Aortic smooth muscle cell (primary cell): Measurements from ENCODE around the gene LIG3. TPM values are rescaled to one million over a fixed set of nuclear protein-coding genes. Genes with fewer than 3 reads are reported as not detected.

ENCODE experiments used
- total RNA-seq: library from RNA; depleted of rRNA; stranded (reverse); fragments of >200 nt; gene quantifications from 2 replicates; pipeline ENCODE4 v1.2.3, GENCODE V29; 2014

LIG3 gene
- total RNA-seq: 34.6 and 36.7 TPM in 2 replicates

DNA sequence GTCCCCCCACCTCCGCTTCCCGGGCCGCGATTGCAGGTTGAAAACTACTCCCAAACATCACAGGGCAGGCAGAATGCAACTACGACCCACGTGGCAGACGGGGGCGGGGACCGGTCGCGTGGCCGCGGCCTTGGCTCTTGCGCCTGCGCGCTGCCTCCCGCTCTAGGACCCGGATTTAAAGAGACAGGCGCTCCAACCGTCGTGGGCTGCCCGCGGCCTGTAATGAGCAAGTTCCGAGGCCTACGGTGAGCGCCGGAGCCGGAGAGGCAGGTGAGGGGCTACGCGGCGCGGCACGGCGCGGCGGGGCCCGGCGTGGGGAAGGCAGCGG lies at the start of gene LIG3:
Gene LIG3, plus strand, starts transcription at position 160 of the 328 bp plus-strand sequence. CDS start 2,494 bp downstream, outside the sequence.

DNA sequence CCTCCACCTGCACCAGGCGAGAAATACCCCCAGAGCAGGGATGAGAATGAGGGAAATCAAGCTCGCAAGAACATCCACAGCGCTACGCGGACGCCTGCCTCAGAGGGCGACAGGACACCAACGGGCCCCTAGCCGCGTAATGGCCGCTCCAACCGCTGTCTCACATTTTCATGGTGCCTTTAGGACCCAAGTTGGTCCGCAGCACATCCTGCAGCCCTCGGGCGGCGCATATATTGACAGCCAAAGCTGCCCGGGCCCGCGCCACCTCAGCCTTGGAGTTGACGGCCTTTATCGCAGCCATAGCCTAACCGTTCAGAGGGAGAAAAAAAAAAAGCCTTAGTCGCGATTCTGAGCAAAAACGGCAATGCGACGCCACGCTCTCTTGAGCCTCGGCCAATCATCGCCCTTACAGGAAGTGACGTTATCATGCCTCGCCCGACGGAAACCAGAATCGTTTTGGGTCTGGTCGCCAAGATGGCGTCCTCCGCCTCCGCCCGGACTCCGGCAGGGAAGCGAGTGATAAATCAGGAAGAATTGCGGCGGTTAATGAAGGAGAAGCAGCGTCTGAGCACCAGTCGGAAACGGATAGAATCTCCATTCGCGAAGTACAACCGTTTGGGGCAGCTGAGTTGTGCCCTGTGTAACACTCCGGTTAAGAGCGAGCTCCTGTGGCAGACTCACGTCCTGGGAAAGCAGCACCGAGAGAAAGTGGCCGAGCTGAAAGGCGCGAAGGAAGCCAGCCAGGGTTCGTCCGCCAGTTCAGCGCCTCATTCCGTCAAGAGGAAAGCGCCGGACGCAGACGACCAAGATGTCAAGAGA lies 19.0 kb upstream of the LIG3 start, which contains the start of the genes CCT6B and ZNF830:
Gene CCT6B, minus strand, starts transcription at position 368 of the 819 bp plus-strand sequence. Its CDS starts 67 bp downstream, at position 301.
Gene ZNF830, plus strand, starts transcription at position 448 of the 819 bp plus-strand sequence. Its CDS starts 27 bp downstream, at position 475.

Other genes starting within 250 kb of the LIG3 start
- gene CCT6B, start 19.1 kb upstream of the LIG3 start, total RNA-seq: 1.8 and 2.6 TPM in 2 replicates
- 12.8 and 13.4 TPM in 2 replicates for gene ZNF830, start 19.0 kb upstream of the LIG3 start, total RNA-seq
- 9.5 and 10.0 TPM in 2 replicates for gene RFFL, start 83.2 kb downstream of the LIG3 start, total RNA-seq
- 7.8 and 8.9 TPM in 2 replicates for gene RAD51D, start 139.3 kb downstream of the LIG3 start, total RNA-seq
- gene FNDC8, start 141.1 kb downstream of the LIG3 start, total RNA-seq: 0.12 TPM in 1 of 2 replicates, not detected in the other
- 9.4 and 10.8 TPM in 2 replicates for gene NLE1, start 161.8 kb downstream of the LIG3 start, total RNA-seq
- gene UNC45B, start 167.3 kb downstream of the LIG3 start, total RNA-seq: not detected in 2 replicates
- not detected in 2 replicates for gene SLC35G3, start 213.9 kb downstream of the LIG3 start, total RNA-seq